SK-N-SH (cell line): ENCODE results near the gene CEL. TPM values are rescaled to one million over a fixed set of nuclear protein-coding genes. Genes with fewer than 3 reads are reported as not detected.

Experiments used
- CTCF ChIA-PET: fragments of 300-600, 350-600 bp; formaldehyde crosslinking; extraction: SDS; loops from one replicate; lab custom pipeline; 2021; lab: Yijun Ruan, JAX
- POLR2A ChIA-PET: fragments of 350-600 bp; sonication (Branson Sonifier 250); formaldehyde crosslinking; extraction: SDS; loops from one replicate; lab custom pipeline; 2020; ENCODE audit warnings: antibody characterized with exemption, inconsistent platforms; lab: Yijun Ruan, JAX
- DNase-seq: peaks from one replicate; pipeline ENCODE4 v3.0.0; 2012
- H2AFZ ChIP-seq: fragments of 200-600 bp; sonication (generic); 2 replicates; pipeline ENCODE4 v1.8.1; 2016; ENCODE audit warnings: antibody characterized with exemption, mild to moderate bottlenecking, low read depth
- H3F3A ChIP-seq: fragments of 200-600 bp; sonication (generic); replicated peaks from 2 replicates; pipeline ENCODE3; 2016; ENCODE audit warnings: antibody characterized with exemption, mild to moderate bottlenecking; ENCODE audit not compliant: insufficient read depth
- H3K27ac ChIP-seq, 2 experiments: fragments of 200-500 bp in 1 of 2; fragments of 200-600 bp in 1 of 2; sonication (Bioruptor generic) in 1 of 2; sonication (generic), shearing (Covaris generic) in 1 of 2; 2 replicates each; pipeline versions ENCODE4 v1.5.1 to v1.6.1; 2014 to 2016; ENCODE audit warnings: low read depth in 2 of 2, inconsistent platforms in 1 of 2, low read length in 1 of 2, mild to moderate bottlenecking in 1 of 2, mixed read lengths in 1 of 2
- H3K27me3 ChIP-seq: fragments of 200-600 bp; sonication (generic), shearing (Covaris generic); 2 replicates; pipeline ENCODE4 v1.6.1; 2016; ENCODE audit warnings: mixed run types; ENCODE audit not compliant: insufficient read depth
- H3K36me3 ChIP-seq, 2 experiments: fragments of 200-500 bp in 1 of 2; fragments of 200-600 bp in 1 of 2; sonication (Bioruptor generic) in 1 of 2; sonication (generic) in 1 of 2; replicated peaks in 1 of 2; 2 replicates each; pipeline versions ENCODE3 to v1.5.1; 2014 to 2016; ENCODE audit warnings: low read length in 1 of 2, mild to moderate bottlenecking in 1 of 2; ENCODE audit not compliant: insufficient read depth in 2 of 2, control insufficient read depth in 1 of 2
- H3K4me1 ChIP-seq, 2 experiments: fragments of 200-500 bp in 1 of 2; fragments of 200-600 bp in 1 of 2; sonication (Bioruptor generic) in 1 of 2; sonication (generic), shearing (Covaris generic) in 1 of 2; 2 replicates each; pipeline versions ENCODE4 v1.5.1 to v1.6.1; 2014 to 2016; ENCODE audit warnings: low read depth in 1 of 2, low read length in 1 of 2, mixed run types in 1 of 2; ENCODE audit not compliant: insufficient read depth in 2 of 2, control insufficient read depth in 1 of 2
- H3K4me2 ChIP-seq: fragments of 200-600 bp; sonication (generic), shearing (Covaris generic); 2 replicates; pipeline ENCODE4 v1.6.1; 2017; ENCODE audit warnings: mixed run types
- H3K4me3 ChIP-seq, 2 experiments: fragments of 200-500 bp in 1 of 2; fragments of 200-600 bp in 1 of 2; sonication (Bioruptor generic) in 1 of 2; sonication (generic), shearing (Covaris generic) in 1 of 2; 2 replicates each; pipeline versions ENCODE4 v1.5.1 to v1.8.1; 2014 to 2016; ENCODE audit warnings: low read depth in 2 of 2, inconsistent platforms in 1 of 2, low read length in 1 of 2, mild to moderate bottlenecking in 1 of 2, mixed read lengths in 1 of 2, moderate library complexity in 1 of 2
- H3K79me2 ChIP-seq: fragments of 200-600 bp; sonication (generic); 2 replicates; pipeline ENCODE4 v1.8.1; 2017; ENCODE audit warnings: mild to moderate bottlenecking; ENCODE audit not compliant: insufficient read depth
- H3K9ac ChIP-seq: fragments of 200-600 bp; sonication (generic); 2 replicates; pipeline ENCODE4 v1.6.1; 2017; ENCODE audit warnings: mixed run types
- H3K9me2 ChIP-seq: fragments of 200-600 bp; sonication (generic); 2 replicates; pipeline ENCODE4 v1.6.1; 2017; ENCODE audit warnings: mixed run types
- H3K9me3 ChIP-seq: fragments of 200-600 bp; sonication (generic); 2 replicates; pipeline ENCODE4 v1.6.1; 2017; ENCODE audit warnings: mixed run types, mild to moderate bottlenecking, moderate library complexity
- H4K20me1 ChIP-seq: fragments of 200-600 bp; sonication (generic); 2 replicates; pipeline ENCODE4 v1.6.1; 2017; ENCODE audit warnings: mild to moderate bottlenecking, mixed run types; ENCODE audit not compliant: insufficient read depth
- CHD2 ChIP-seq: fragments of 150-350 bp; IDR thresholded peaks from 2 replicates; pipeline ENCODE4 v1.6.1; 2018; ENCODE audit warnings: low read length; ENCODE audit not compliant: partially characterized antibody
- CTCF ChIP-seq: fragments of 200-600 bp; sonication (generic); IDR thresholded peaks from 2 replicates; pipeline ENCODE4 v1.6.1; 2017; ENCODE audit warnings: antibody characterized with exemption, mild to moderate bottlenecking, moderate library complexity
- ELF1 ChIP-seq: IDR thresholded peaks from 2 replicates; pipeline ENCODE4 v1.4.0; 2012
- EZH2phosphoT487 ChIP-seq: fragments of 200-600 bp; sonication (generic); IDR thresholded peaks from 2 replicates; pipeline ENCODE4 v1.6.1; 2017; ENCODE audit warnings: low read depth, mixed run types, mild to moderate bottlenecking, antibody characterized with exemption, moderate library complexity, borderline replicate concordance
- FOSL2 ChIP-seq: IDR thresholded peaks from 2 replicates; pipeline ENCODE4 v1.4.0; 2012; ENCODE audit warnings: low read depth, mild to moderate bottlenecking, moderate library complexity, borderline replicate concordance
- GABPA ChIP-seq: IDR thresholded peaks from 2 replicates; pipeline ENCODE4 v1.4.0; 2012; ENCODE audit warnings: low read depth, mild to moderate bottlenecking
- MXI1 ChIP-seq: IDR thresholded peaks from 2 replicates; pipeline ENCODE4 v1.6.1; 2012; ENCODE audit warnings: mild to moderate bottlenecking, low read depth, low read length, improper control_type of control experiment
- NFIC ChIP-seq: IDR thresholded peaks from 2 replicates; pipeline ENCODE4 v1.4.0; 2012; ENCODE audit warnings: borderline replicate concordance
- PBX3 ChIP-seq: IDR thresholded peaks from 2 replicates; pipeline ENCODE4; 2012
- REST ChIP-seq: IDR thresholded peaks from 2 replicates; pipeline ENCODE4 v1.6.1; 2012; ENCODE audit warnings: mild to moderate bottlenecking, low read depth, low read length, moderate library complexity
- SIN3A ChIP-seq: IDR thresholded peaks from 2 replicates; pipeline ENCODE4 v1.6.1; 2012; ENCODE audit warnings: low read depth, mild to moderate bottlenecking, low read length, moderate library complexity, borderline replicate concordance
- TCF12 ChIP-seq: IDR thresholded peaks from 2 replicates; pipeline ENCODE4 v1.4.0; 2012
- TEAD4 ChIP-seq: IDR thresholded peaks from 2 replicates; pipeline ENCODE4 v1.4.0; 2012; ENCODE audit warnings: mild to moderate bottlenecking, borderline replicate concordance; ENCODE audit not compliant: insufficient read depth
- YY1 ChIP-seq: IDR thresholded peaks from 2 replicates; pipeline ENCODE4 v1.4.0; 2012; ENCODE audit warnings: low read depth, mild to moderate bottlenecking
- WGBS: methylation state at CpG from one replicate; pipeline ENCODE4 v1.1.6; 2017; ENCODE audit warnings: low lambda C conversion rate; 5-methylcytosine and 5-hydroxymethylcytosine counted together
- polyA plus RNA-seq, 3 experiments: library from polyadenylated mRNA; depleted of rRNA; stranded (reverse); fragments of >200 nt; gene quantifications; 2 replicates each; pipeline ENCODE4 v1.2.3, GENCODE V29; 2012
- TF ChIP-seq, protein P1 (sequence below): IDR thresholded peaks from 2 replicates; pipeline ENCODE4 v1.4.0; 2012; ENCODE audit warnings: low read depth, borderline replicate concordance
- TF ChIP-seq, protein P2 (sequence below): IDR thresholded peaks from 2 replicates; pipeline ENCODE4 v1.4.0; 2012; ENCODE audit warnings: low read depth
- TF ChIP-seq, protein P3 (sequence below): fragments of 150-350 bp; IDR thresholded peaks from 2 replicates; pipeline ENCODE4 v1.6.1; 2017; ENCODE audit warnings: antibody characterized with exemption, low read length, low read depth, borderline replicate concordance
- TF ChIP-seq, protein P4 (sequence below): IDR thresholded peaks from 2 replicates; pipeline ENCODE4 v1.4.0; 2012; ENCODE audit warnings: low read depth, borderline replicate concordance

CEL gene
- polyA plus RNA-seq, 1 of the 3 experiments (the other 2 are of a cell fraction), result 0.87 TPM

- Histone ChIP-seq H3K27ac (no peak overlapping the region), H3F3A (no peaks in the 10 kb centered on the region), H2AFZ (no peak overlapping the region), H3K9me3 (no peaks in the 10 kb centered on the region), H3K9ac (no peak overlapping the region), H3K4me3 (no peak overlapping the region), H3K27me3 (no peaks in the 10 kb centered on the region), H4K20me1 (no peaks in the 10 kb centered on the region), H3K79me2 (no peaks in the 10 kb centered on the region), H3K9me2 (no peaks in the 10 kb centered on the region), H3K4me1 (peaks cover 0 to 12% of the 10 kb centered on the region in 2 experiments; a peak in 1 of 4 replicates), H3K4me2 (no peak overlapping the region), H3K36me3 (peaks cover 7 to 51% of the 10 kb centered on the region in 2 experiments)
- TF ChIP-seq CTCF (no peak), FOSL2 (no peak), GABPA (no peak), EZH2phosphoT487 (no peak), YY1 (no peak), SIN3A (no peak), MXI1 (no peak), PBX3 (no peak), CHD2 (no peak), TEAD4 (no peak), REST (no peak), TCF12 (no peak), ELF1 (no peak), NFIC (no peak)
- TF ChIP-seq, protein P1, sequence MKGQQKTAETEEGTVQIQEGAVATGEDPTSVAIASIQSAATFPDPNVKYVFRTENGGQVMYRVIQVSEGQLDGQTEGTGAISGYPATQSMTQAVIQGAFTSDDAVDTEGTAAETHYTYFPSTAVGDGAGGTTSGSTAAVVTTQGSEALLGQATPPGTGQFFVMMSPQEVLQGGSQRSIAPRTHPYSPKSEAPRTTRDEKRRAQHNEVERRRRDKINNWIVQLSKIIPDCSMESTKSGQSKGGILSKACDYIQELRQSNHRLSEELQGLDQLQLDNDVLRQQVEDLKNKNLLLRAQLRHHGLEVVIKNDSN, result no peak
- TF ChIP-seq, protein P2, sequence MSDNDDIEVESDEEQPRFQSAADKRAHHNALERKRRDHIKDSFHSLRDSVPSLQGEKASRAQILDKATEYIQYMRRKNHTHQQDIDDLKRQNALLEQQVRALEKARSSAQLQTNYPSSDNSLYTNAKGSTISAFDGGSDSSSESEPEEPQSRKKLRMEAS, result no peak
- TF ChIP-seq, protein P3, sequence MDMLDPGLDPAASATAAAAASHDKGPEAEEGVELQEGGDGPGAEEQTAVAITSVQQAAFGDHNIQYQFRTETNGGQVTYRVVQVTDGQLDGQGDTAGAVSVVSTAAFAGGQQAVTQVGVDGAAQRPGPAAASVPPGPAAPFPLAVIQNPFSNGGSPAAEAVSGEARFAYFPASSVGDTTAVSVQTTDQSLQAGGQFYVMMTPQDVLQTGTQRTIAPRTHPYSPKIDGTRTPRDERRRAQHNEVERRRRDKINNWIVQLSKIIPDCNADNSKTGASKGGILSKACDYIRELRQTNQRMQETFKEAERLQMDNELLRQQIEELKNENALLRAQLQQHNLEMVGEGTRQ, result no peak
- TF ChIP-seq, protein P4, sequence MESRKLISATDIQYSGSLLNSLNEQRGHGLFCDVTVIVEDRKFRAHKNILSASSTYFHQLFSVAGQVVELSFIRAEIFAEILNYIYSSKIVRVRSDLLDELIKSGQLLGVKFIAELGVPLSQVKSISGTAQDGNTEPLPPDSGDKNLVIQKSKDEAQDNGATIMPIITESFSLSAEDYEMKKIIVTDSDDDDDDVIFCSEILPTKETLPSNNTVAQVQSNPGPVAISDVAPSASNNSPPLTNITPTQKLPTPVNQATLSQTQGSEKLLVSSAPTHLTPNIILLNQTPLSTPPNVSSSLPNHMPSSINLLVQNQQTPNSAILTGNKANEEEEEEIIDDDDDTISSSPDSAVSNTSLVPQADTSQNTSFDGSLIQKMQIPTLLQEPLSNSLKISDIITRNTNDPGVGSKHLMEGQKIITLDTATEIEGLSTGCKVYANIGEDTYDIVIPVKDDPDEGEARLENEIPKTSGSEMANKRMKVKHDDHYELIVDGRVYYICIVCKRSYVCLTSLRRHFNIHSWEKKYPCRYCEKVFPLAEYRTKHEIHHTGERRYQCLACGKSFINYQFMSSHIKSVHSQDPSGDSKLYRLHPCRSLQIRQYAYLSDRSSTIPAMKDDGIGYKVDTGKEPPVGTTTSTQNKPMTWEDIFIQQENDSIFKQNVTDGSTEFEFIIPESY, result no peak
- POLR2A ChIA-PET, result no interaction called here
- 95% methylated on average over 6 of the region's 6 CpGs for WGBS
- DNase-seq, result no peak
- CTCF ChIA-PET, result interaction anchor here (1.2 to 2.2 kb wide), 3 partner anchors 11 to 97 kb away, joined by 3 to 12 read pairs (median 3); no protein-coding TSS in a partner anchor
These were observed 11.6 kb upstream of the CEL start for GRCh38 chr9:133050142-133050541.
